CMK (cell line): ENCODE measurements around the gene SESN1.
"Not testable (repeated sequence)": the region's sequence is repeated elsewhere in the genome, so short reads cannot be mapped to it uniquely, and the experiment has no call there.

Source experiments
- DNase-seq: peaks from one replicate; pipeline ENCODE4 v3.0.0-alpha.2; 2010; ENCODE audit warnings: low read depth

SESN1 gene

DNA sequence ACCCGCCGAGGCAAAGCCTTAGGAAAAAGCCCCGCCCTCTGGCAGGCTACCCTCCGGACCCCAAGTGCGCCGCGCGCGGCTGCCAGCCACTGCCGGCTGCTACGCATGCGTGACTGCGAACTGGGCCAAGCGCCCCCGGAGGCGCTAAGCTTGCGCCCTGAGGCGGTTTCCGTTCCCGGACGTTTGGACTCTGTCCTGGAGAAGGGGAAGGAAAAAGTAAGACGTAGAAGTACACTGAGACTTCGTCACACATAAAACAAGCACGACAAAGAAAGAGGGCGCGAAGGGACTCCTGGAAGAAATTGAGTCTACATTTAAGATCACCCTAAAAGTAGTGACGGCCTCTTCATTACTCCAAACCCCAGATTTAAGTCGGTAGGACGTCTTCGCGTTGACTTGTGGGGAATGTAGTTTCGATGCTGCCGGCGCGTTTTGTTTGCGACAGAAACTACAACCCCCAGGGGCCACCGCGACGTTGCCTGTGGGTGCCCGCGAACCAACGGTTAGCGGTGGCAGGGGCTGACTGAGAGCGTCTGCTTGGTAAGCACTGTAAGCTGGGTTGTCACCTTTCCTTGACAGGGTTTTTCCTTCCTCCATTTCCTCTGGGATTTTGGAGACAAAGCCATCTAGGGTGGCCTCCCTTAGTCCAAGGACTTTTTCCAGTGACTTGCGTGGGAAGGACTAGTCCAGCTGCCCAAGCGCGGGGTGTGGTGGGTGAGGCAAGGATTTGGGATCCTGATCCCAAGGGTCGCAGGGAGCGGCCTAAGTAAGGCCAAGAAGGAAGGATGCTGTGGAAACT lies 589 bp upstream of the SESN1 start, which contains the start of gene CEP57L1:
Gene CEP57L1 (plus strand): TSS at position 472 of the 799 bp plus-strand sequence. CDS start 49,715 bp downstream, outside the sequence.
- DNase-seq: peak; percentile 92

DNA sequence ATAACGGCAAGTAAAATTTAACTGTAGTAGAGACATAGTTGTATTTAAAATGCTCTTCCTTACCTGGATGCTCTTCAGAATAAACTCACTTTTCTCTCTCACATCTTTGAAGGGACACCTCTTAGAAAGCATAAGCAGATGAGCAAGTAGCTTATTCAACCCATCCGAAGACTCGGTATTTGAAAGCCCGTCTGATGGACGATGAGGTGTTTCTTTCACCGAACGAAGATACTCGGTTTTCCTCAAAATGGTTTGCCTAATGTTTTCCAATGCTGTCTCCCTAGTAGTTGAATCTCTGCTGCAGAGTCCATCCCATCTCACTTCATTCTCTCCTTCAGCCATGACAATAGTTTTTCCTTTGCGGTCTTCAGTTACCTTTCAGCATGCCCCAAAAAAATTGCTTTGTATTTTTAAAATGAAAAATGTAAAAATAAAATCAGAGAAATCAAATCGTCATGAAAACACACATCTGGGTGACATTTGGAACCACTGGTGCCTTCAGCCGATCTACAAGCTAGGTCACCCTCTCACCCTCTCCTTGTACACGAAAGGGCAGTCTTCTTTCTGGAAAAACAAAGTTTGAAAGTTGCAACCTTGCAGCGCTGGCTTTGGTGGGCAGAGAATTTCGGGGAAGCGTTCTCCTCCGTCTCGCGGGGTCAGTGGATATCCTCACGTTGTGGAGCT lies 772 bp downstream of the SESN1 start:
- no peak for DNase-seq

DNA sequence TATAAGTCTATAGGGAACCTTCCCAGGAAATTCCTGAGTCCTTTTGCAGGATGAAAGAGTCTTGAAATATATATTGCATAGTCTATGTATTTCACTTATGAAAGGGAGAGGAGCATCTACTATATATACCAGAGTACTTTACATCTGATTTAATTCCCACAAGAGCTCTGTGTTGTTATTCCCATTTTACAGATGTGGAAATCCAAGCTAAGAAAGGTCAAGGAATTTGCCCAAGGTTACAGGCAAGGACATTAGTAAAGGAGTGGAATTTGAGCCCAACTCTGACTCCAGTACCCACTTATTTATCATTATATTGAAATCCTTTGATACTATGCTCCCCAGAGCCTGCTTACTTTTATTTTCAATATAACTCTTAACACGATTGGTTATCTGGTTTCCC lies 2.6 kb downstream of the SESN1 start:
- DNase-seq: no peak

- DNase-seq: no peak
Observed at GRCh38 chr6:109091314-109092024, 3.2 kb downstream of the SESN1 start.

GRCh38 chr6:109088995-109089394 lies 5.7 kb downstream of the SESN1 start:
- no peak for DNase-seq

GRCh38 chr6:109087661-109088264 lies 6.9 kb downstream of the SESN1 start:
- DNase-seq: no peak

DNA sequence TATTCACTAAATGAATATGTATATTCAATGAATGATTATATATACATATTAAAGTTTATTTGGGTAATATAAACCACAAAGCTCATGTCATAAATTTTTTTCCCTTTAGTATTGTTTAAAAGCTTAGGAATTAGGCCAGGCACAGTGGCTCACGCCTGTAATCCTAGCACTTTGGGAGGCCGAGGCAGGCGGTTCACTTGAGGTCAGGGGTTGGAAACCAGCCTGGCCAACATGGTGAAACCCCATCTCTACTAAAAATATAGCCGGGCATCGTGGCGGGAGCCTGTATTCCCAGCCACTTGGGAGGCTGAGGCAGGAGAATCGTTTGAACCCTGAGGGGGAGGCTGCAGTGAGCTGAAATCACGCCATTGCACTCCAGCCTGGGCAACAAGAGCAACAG lies 10.5 kb downstream of the SESN1 start:
- DNase-seq: not testable (repeated sequence)

GRCh38 chr6:109083657-109084056 lies 11.0 kb downstream of the SESN1 start:
- no peak for DNase-seq

DNA sequence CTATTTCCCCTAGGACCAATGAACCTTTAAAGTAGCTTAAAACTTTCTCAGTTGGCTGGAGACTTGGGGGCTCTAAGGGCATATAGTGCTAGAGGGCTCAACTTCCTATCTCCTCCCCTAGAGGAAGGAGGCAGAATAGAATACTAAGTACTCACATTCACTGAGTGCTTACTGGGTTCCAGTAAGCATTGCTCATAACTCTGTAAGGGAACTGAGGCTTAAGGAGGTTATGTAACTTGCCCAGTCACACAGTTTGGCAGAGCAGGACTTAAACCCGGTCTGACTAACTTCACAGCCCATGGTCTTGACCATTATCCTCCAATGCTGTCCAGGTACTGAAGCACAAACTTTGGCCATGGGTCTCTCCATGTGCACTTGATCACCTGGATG lies 12.5 kb downstream of the SESN1 start:
- no peak for DNase-seq

- DNase-seq: no peak
Observed at GRCh38 chr6:109081516-109082187, 13.0 kb downstream of the SESN1 start.

- no peak for DNase-seq
Observed at GRCh38 chr6:109081026-109081425, 13.6 kb downstream of the SESN1 start.

GRCh38 chr6:109079981-109080380 lies 14.7 kb downstream of the SESN1 start:
- no peak for DNase-seq

GRCh38 chr6:109076377-109076776 lies 18.3 kb downstream of the SESN1 start:
- DNase-seq: no peak

DNA sequence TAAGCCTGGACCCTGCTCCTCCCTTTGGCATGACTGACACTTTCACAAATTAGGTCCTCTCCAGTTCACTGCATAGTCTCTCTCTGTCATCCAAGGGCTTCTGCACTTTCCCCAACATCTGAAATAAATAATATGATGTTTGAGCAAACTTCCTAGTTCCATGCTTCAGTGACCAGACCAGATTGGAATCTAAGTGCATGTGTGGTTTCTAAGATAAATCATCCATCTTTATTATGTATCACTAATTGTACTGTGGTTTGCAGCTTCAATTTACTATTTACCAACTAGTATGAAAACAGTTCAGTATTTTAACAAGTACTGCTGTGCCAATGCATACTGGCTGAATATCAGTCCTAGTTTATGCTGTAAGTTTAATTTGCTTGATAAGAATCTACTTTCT lies 18.7 kb downstream of the SESN1 start:
- no peak for DNase-seq

DNA sequence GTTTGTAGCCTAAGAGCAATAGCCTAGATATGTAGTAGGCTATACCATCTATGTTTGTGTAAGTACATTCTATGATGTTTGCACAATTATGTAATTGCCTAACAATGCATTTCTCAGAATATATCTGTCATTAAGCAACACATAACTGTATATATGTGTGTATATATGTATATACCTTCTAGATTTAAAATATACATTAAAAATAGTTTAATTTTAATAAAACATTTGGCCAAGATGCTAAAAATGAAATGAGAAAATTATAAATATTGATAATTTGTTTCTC lies 20.6 kb downstream of the SESN1 start:
- no peak for DNase-seq

DNA sequence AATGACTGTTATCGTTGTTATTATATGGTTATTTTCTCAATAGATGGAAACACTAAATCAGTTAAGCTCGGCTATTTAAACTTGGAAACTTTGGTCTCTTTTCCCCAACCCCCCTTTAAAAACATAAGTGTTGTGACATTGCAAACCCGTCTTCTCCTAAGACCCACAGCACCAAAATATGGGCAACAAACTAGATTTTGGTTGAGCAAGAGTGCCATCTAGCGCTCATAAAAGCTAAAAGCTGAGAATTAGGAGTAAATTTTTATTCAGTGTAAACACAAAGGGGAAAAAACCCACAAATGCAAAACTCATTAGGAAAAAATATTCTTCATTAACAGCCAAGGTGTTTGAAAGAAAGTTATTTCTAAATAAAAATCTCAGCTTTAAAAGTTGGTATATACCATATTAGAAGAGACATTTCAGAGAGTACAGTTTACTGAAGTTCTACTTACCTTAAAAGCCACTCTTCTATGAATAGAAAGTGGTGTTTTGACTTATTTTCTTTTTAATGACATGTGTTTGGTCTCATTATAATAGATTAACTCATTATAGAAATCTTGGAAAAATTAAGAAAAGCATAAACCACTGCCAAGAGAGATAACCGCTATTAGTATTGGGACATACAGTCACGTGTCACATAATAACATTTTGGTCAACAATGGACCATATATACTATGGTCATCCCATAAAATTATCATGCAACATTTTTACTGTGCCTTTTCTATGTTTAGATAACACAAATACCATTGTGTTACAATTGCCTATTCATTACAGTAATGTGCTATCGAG lies 21.1 kb downstream of the SESN1 start:
- DNase-seq: peak; percentile 41

- no peak for DNase-seq
Observed at GRCh38 chr6:109071125-109071917, 23.3 kb downstream of the SESN1 start.

DNA sequence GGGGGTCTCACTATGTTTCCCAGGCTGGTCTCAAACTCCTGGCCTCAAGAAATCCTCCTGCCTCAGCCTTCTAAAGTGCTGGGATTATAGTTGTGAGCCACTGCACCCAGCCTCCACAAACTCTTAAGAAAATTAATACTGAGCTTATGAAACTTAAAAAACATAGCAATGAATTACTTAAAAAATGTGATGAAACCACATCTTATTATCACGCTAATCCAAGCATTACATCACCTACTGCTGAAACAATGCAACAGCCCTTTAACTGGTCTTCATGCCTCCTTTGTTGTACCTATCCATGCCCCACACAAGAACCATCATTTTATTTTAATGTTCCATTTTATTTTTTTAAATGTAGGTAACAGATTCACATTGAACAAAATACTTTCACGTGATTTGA lies 24.9 kb downstream of the SESN1 start:
- DNase-seq: no peak

DNA sequence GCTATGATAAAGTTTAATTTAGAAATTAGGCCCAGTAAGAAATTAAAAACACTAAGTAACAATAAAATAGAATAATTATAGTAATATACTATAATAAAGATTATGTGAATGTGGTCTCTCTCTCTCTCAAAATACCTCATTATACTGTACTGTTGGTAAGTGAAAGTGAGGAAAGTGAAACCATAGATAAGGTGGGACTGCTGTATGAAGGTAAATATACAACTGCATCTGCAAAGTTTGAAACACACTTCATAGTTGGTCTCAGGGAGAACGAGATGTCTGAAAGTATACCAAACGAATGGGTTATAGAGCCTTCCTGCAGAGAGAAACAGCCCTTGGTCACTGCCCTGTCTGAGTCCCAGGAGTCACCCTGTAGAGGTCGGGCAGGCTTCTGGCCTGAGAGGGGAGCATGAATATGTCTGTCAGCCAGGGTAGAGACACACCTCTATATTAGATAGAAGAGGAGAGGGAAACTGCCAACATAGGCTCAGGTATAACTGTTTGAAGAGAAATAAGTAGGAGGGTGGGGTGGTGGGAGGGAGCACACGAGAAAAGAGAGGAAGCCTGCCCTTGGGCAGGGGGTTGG lies 31.8 kb downstream of the SESN1 start:
- no peak for DNase-seq

GRCh38 chr6:109062216-109062615 lies 32.4 kb downstream of the SESN1 start:
- DNase-seq: no peak
